Measurements from ENCODE around the gene NUBPL. TPM values are rescaled to one million over a fixed set of nuclear protein-coding genes. Genes with fewer than 3 reads are reported as not detected.
A peak's percentile ranks its signal among the peaks of the same experiment; 100 is the strongest.

Gene NUBPL
- total RNA-seq, 1 donor from 2014 or later, result 19.5 TPM

DNA sequence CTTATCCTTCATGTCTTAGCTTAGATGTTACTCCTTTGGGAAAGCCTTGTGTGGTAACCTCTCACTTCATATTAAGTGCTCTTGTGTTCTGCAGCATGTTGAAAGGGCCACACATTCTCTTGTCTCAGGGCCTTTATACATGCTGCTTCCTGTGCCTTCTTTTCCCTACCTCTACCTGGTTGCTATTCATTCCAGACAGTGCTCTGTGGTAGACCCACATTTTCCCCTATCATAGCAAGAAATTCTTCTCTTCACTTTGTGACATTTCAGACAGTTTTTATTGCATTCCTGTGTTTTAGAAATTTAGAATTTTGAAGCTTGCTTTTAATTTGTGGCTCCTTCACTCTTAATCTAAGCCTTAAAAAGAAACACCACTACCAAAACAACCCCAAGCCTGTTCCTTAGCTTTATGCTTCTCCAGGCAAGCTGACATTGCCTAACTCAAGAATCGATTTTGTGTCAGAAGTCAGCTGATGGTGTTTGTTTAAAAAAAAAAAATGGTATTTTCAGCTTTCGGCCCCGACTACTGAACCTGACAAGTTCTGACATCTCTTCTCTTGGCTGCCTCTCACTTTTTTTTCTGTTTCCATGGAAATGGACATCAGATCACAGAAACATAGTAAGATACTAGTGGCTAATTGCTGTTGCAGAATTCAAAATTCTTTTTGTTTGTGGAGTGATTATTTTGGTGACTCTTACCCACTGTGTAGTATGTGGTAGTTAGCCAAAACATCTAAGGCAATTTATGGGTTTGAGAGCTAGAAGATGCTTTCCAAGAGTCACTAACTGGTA lies 156.3 kb downstream of the NUBPL start:
- H3K27ac Mint-ChIP-seq, result peak overlapping the region; percentile 39

GRCh38 chr14:31718585-31718984 lies 157.4 kb downstream of the NUBPL start:
- Mint-ChIP-seq H3K4me3 (ENCODE audit: low read depth) (no peak overlapping the region), H3K27ac (no peak overlapping the region), H3K27me3 (no peaks in the 10 kb centered on the region)

More for the DNA sequence above, 156.3 kb downstream of the NUBPL start:
- Mint-ChIP-seq H3K36me3 (ENCODE audit: insufficient read depth) (peaks cover 7% of the 10 kb centered on the region), H3K4me3 (ENCODE audit: low read depth) (no peak overlapping the region), H3K9me3 (ENCODE audit: low read depth) (peaks cover 3% of the 10 kb centered on the region), H3K27me3 (no peaks in the 10 kb centered on the region), H3K4me1 (ENCODE audit: low read depth) (peaks cover 10% of the 10 kb centered on the region)
- DNase-seq (ENCODE audit: low spot score, unreplicated experiment), result no peak
- TF ChIP-seq, protein P1, sequence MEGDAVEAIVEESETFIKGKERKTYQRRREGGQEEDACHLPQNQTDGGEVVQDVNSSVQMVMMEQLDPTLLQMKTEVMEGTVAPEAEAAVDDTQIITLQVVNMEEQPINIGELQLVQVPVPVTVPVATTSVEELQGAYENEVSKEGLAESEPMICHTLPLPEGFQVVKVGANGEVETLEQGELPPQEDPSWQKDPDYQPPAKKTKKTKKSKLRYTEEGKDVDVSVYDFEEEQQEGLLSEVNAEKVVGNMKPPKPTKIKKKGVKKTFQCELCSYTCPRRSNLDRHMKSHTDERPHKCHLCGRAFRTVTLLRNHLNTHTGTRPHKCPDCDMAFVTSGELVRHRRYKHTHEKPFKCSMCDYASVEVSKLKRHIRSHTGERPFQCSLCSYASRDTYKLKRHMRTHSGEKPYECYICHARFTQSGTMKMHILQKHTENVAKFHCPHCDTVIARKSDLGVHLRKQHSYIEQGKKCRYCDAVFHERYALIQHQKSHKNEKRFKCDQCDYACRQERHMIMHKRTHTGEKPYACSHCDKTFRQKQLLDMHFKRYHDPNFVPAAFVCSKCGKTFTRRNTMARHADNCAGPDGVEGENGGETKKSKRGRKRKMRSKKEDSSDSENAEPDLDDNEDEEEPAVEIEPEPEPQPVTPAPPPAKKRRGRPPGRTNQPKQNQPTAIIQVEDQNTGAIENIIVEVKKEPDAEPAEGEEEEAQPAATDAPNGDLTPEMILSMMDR (IDR thresholded peaks at IDR 0.05; ENCODE audit: unreplicated experiment), result no peak

DNA sequence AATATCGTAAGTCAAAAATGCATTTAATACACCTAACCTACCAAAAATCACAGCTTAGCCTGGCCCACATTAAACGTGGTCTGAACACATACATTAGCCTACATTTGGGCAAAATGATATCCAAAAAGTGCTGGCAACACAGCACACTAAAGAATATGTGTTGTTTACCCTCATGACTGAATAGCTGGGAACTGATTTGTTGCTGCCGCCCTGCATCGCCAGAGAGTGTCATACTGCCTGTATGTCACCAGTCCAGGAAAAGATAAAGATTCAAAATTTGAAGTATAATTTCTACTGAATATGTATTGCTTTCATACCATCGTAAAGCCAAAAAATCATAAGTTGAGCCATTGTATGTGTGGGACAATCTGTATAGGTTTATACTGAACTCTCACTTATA lies 157.8 kb downstream of the NUBPL start:
- no peak overlapping the region for H3K27ac Mint-ChIP-seq
- H3K4me1 Mint-ChIP-seq (ENCODE audit: low read depth), result peaks cover 10% of the 10 kb centered on the region

More at GRCh38 chr14:31718585-31718984, 157.4 kb downstream of the NUBPL start:
- H3K4me1 Mint-ChIP-seq (ENCODE audit: low read depth), result peaks cover 10% of the 10 kb centered on the region
- DNase-seq (ENCODE audit: low spot score, unreplicated experiment), result no peak
- H3K36me3 Mint-ChIP-seq (ENCODE audit: insufficient read depth), result no peaks in the 10 kb centered on the region
- TF ChIP-seq, protein P1 (IDR thresholded peaks at IDR 0.05; ENCODE audit: unreplicated experiment), result no peak
- peaks cover 12% of the 10 kb centered on the region for H3K9me3 Mint-ChIP-seq (ENCODE audit: low read depth)

GRCh38 chr14:31726337-31726736 lies 165.1 kb downstream of the NUBPL start:
- DNase-seq (ENCODE audit: low spot score, unreplicated experiment), result no peak
- Mint-ChIP-seq H3K4me1 (ENCODE audit: low read depth) (peaks cover 2% of the 10 kb centered on the region), H3K27ac (no peak overlapping the region), H3K4me3 (ENCODE audit: low read depth) (no peak overlapping the region), H3K27me3 (no peaks in the 10 kb centered on the region), H3K9me3 (ENCODE audit: low read depth) (peaks cover 23% of the 10 kb centered on the region), H3K36me3 (ENCODE audit: insufficient read depth) (peaks cover 13% of the 10 kb centered on the region)
- TF ChIP-seq, protein P1 (IDR thresholded peaks at IDR 0.05; ENCODE audit: unreplicated experiment), result no peak

More for the DNA sequence above, 157.8 kb downstream of the NUBPL start:
- TF ChIP-seq, protein P1 (IDR thresholded peaks at IDR 0.05; ENCODE audit: unreplicated experiment), result no peak
- Mint-ChIP-seq H3K36me3 (ENCODE audit: insufficient read depth) (no peaks in the 10 kb centered on the region), H3K4me3 (ENCODE audit: low read depth) (no peak overlapping the region), H3K27me3 (no peaks in the 10 kb centered on the region), H3K9me3 (ENCODE audit: low read depth) (peaks cover 13% of the 10 kb centered on the region)
- no peak for DNase-seq (ENCODE audit: low spot score, unreplicated experiment)

DNA sequence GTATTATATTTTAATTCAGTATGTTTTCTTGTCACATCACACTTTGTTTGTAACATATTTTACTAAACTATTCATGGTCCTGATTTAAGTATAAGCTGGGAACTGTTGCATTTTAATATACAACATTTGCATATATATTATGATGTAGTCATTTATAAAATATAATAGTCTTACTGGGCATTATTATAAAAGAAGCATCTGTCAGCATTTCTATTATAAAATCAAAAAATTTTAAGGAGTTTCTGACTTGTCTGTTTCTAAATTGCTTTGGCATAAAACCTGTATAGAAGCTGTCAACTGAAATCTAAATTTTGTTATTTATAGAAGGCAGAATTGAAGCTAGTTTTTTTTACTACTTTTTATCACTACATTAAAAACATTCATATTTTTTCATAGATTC lies 166.6 kb downstream of the NUBPL start:
- TF ChIP-seq, protein P1 (IDR thresholded peaks at IDR 0.05; ENCODE audit: unreplicated experiment), result no peak
- peaks cover 2% of the 10 kb centered on the region for H3K4me1 Mint-ChIP-seq (ENCODE audit: low read depth)
- no peak overlapping the region for H3K27ac Mint-ChIP-seq
- H3K9me3 Mint-ChIP-seq (ENCODE audit: low read depth), result peaks cover 17% of the 10 kb centered on the region
- peaks cover 20% of the 10 kb centered on the region for H3K36me3 Mint-ChIP-seq (ENCODE audit: insufficient read depth)
- H3K4me3 Mint-ChIP-seq (ENCODE audit: low read depth), result no peak overlapping the region
- no peak for DNase-seq (ENCODE audit: low spot score, unreplicated experiment)
- no peaks in the 10 kb centered on the region for H3K27me3 Mint-ChIP-seq

All from progenitor cell of endocrine pancreas (in vitro differentiated cells).